HUDEP-2 (cell line): Measurements from ENCODE around the gene PRKG1.
"Not testable (repeated sequence)": the region's sequence is repeated elsewhere in the genome, so short reads cannot be mapped to it uniquely, and the experiment has no call there.

Experiments used
- DNase-seq, 76 experiments: peaks; one replicate each; lab custom pipeline; 2025; ENCODE audit not compliant: unreplicated experiment in 76 of 76; lab: John Stamatoyannopoulos, UW

The PRKG1 gene

GRCh38 chr10:51672039-51672535 lies 597.8 kb downstream of the PRKG1 start:
- DNase-seq: no peak

GRCh38 chr10:51675088-51675487 lies 600.8 kb downstream of the PRKG1 start:
- no peak for DNase-seq

- DNase-seq: no peak
Measured at GRCh38 chr10:51679841-51680240, 605.6 kb downstream of the PRKG1 start.

- DNase-seq: no peak
Measured at GRCh38 chr10:51683031-51683691, 608.9 kb downstream of the PRKG1 start.

- DNase-seq: no peak
Measured at GRCh38 chr10:51685768-51686167, 611.5 kb downstream of the PRKG1 start.

GRCh38 chr10:51687296-51687695 lies 613.0 kb downstream of the PRKG1 start:
- DNase-seq: no peak

GRCh38 chr10:51688826-51689225 lies 614.5 kb downstream of the PRKG1 start:
- DNase-seq: not testable (repeated sequence)

- DNase-seq: no peak
Measured at GRCh38 chr10:51689536-51689935, 615.2 kb downstream of the PRKG1 start.

GRCh38 chr10:51691135-51691534 lies 616.8 kb downstream of the PRKG1 start:
- peak in 42 of 76 experiments; percentile 0 to 52 (median 12) for DNase-seq

- DNase-seq: no peak
Measured at GRCh38 chr10:51694086-51694768, 619.9 kb downstream of the PRKG1 start.

- no peak for DNase-seq
Measured at GRCh38 chr10:51696251-51696650, 622.0 kb downstream of the PRKG1 start.

GRCh38 chr10:51698473-51699063 lies 624.3 kb downstream of the PRKG1 start:
- no peak for DNase-seq

- peak in 2 of 76 experiments; percentile 39 to 41 for DNase-seq
Measured at GRCh38 chr10:51699145-51699474, 624.8 kb downstream of the PRKG1 start.

- peak; percentile 21 to 94 (median 80) for DNase-seq
Measured at GRCh38 chr10:51699475-51700227, 625.4 kb downstream of the PRKG1 start, which contains the start of gene CSTF2T. CSTF2T (minus strand) TSS chr10:51699595; CDS start chr10:51699549, 46 bp downstream.

GRCh38 chr10:51700228-51700817 lies 626.0 kb downstream of the PRKG1 start:
- peak in 4 of 76 experiments; percentile 5 to 11 (median 8) for DNase-seq

GRCh38 chr10:51705774-51706173 lies 631.5 kb downstream of the PRKG1 start:
- no peak for DNase-seq

GRCh38 chr10:51706225-51706624 lies 631.9 kb downstream of the PRKG1 start:
- no peak for DNase-seq

- DNase-seq: no peak
Measured at GRCh38 chr10:51707392-51707791, 633.1 kb downstream of the PRKG1 start.

- no peak for DNase-seq
Measured at GRCh38 chr10:51707821-51708424, 633.6 kb downstream of the PRKG1 start.

GRCh38 chr10:51708609-51709008 lies 634.3 kb downstream of the PRKG1 start:
- no peak for DNase-seq
